Spleen (tissue), 11 donors: ENCODE results near the gene CELA2B. TPM values are rescaled to one million over a fixed set of nuclear protein-coding genes. Genes with fewer than 3 reads are reported as not detected.
"Not testable (repeated sequence)": the region's sequence is repeated elsewhere in the genome, so short reads cannot be mapped to it uniquely, and the experiment has no call there.

Experiments used
- DNase-seq: peaks from one replicate; pipeline ENCODE4 v3.0.0-alpha.2; 2020
- H3K27ac ChIP-seq, 8 donors: fragments of 200-600 bp; sonication (generic) in 7 of 8; 1 replicate in 4 of 8; 2 replicates in 4 of 8; pipeline versions ENCODE4 v1.5.0 to v1.8.0; 2016 to 2021; ENCODE audit warnings: inconsistent platforms in 4 of 8, mild to moderate bottlenecking in 4 of 8, moderate library complexity in 1 of 8
- H3K27me3 ChIP-seq, 7 donors: fragments of 200-600 bp; sonication (generic) in 6 of 7; replicated peaks in 1 of 7; 1 replicate in 4 of 7; 2 replicates in 3 of 7; pipeline versions ENCODE4 v1.5.0 to v1.8.0; 2016 to 2021; ENCODE audit warnings: inconsistent platforms in 3 of 7, mild to moderate bottlenecking in 1 of 7
- H3K36me3 ChIP-seq, 6 donors: fragments of 200-600 bp; sonication (generic) in 5 of 6; 1 replicate in 4 of 6; 2 replicates in 2 of 6; pipeline versions ENCODE4 v1.5.0 to v1.8.0; 2016 to 2021; ENCODE audit warnings: inconsistent platforms in 2 of 6
- H3K4me1 ChIP-seq, 6 donors: fragments of 200-600 bp; sonication (generic) in 5 of 6; 1 replicate in 3 of 6; 2 replicates in 3 of 6; pipeline versions ENCODE4 v1.5.0 to v1.8.0; 2016 to 2021; ENCODE audit warnings: inconsistent platforms in 3 of 6
- H3K4me3 ChIP-seq, 8 donors: fragments of 200-600 bp; sonication (generic) in 7 of 8; 1 replicate in 4 of 8; 2 replicates in 4 of 8; pipeline versions ENCODE4 v1.5.0 to v1.8.0; 2016 to 2021; ENCODE audit warnings: inconsistent platforms in 4 of 8, mild to moderate bottlenecking in 4 of 8, moderate library complexity in 2 of 8
- H3K9me3 ChIP-seq, 8 donors: fragments of 200-600 bp; sonication (generic) in 7 of 8; 1 replicate in 4 of 8; 2 replicates in 4 of 8; pipeline versions ENCODE4 v1.5.0 to v1.8.0; 2016 to 2021; ENCODE audit warnings: inconsistent platforms in 4 of 8
- POLR2A ChIP-seq, 3 donors: fragments of 450-650 bp; IDR thresholded peaks; one replicate each; pipeline ENCODE4 v1.5.1; 2017; ENCODE audit warnings: antibody characterized with exemption in 3 of 3, mild to moderate bottlenecking in 1 of 3
- POLR2AphosphoS5 ChIP-seq, 3 donors: sonication (generic); formaldehyde crosslinking; IDR thresholded peaks; one replicate each; pipeline ENCODE4 v1.5.1; 2017; ENCODE audit warnings: antibody characterized with exemption in 3 of 3
- WGBS, 5 donors: extraction: QIAGEN DNeasy Blood & Tissue Kit in 3 of 5; methylation state at CpG; one replicate each; pipeline versions ENCODE4 v1.1.5 to v1.1.7; 2013 to 2018; 5-methylcytosine and 5-hydroxymethylcytosine counted together
- intact Hi-C: fragments of 100-400 bp; cut with DNase I; formaldehyde crosslinking; loops from one replicate; pipeline ENCODE4 v1.15.0; 2023; ENCODE audit warnings: low total_unique reads
- polyA plus RNA-seq, 3 donors: library from polyadenylated mRNA; stranded (reverse); fragments of 200-250 nt; gene quantifications; one replicate each; pipeline ENCODE4 v1.2.1, GENCODE V29; 2013
- total RNA-seq, 7 donors: library from RNA; depleted of rRNA in 3 of 7; stranded (reverse); fragments of >200 nt in 3 of 7; fragmentation: NEBNext Ultra II Directional in 4 of 7; extraction: Animal tissue kit (Norgen Biotek cat#: 25700) in 4 of 7; gene quantifications; one replicate each; pipeline versions ENCODE4 v1.1.0 to v1.2.1, GENCODE V29; 2016 to 2021
- TF ChIP-seq, protein P1 (sequence below), 11 experiments: fragments of 200-600 bp in 7 of 11; fragments of 450-650 bp in 4 of 11; sonication (generic) in 4 of 11; IDR thresholded peaks in 8 of 11; conservative IDR thresholded peaks in 3 of 11; 1 replicate in 7 of 11; 2 replicates in 4 of 11; pipeline versions ENCODE4 v1.4.0 to v1.8.0; 2016 to 2021; ENCODE audit warnings: antibody characterized with exemption in 11 of 11, inconsistent platforms in 4 of 11, mild to moderate bottlenecking in 1 of 11
- donor health status: healthy with polysubstance abuse.
- donor health status: DM: no; HTN: no; CAD: no; lungs with moderate emphysema.
- donor health status: DM: no; HTN: no; CAD: no.
- donor health status: Bipolar disorder and iron deficiency.
- donor health status: healthy.
- donor health status: DM: no; HTN: no; CAD: no.
- donor health status: DM: yes; HTN: yes; CAD: no.

The CELA2B gene
- total and polyA plus RNA-seq, 10 donors = 0.14 TPM; not detected in 9

DNA sequence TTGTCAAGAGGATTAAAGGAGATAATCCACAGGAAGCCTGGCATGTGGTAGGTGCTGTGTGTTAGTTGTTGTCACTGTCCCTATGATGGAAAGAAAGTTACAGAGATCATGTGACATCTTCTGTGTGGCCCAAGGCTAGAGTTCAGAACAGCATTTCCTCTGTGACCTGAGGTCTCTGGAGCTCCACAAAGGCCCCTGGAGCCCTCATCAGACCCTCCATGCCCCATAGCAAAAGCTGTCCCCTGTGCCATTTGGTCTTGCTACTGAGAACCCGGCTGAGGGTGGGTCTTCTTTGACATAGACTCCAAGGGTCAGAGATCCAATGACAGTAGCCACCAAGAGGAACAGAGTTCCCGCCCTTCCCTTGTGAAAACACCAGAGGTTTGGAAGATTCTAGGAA is 8.1 kb downstream of the CELA2B start:
- H3K9me3 ChIP-seq = no peaks in the 10 kb centered on the region
- no peak for DNase-seq
- H3K27me3 ChIP-seq = no peaks in the 10 kb centered on the region
- TF ChIP-seq, protein P1, sequence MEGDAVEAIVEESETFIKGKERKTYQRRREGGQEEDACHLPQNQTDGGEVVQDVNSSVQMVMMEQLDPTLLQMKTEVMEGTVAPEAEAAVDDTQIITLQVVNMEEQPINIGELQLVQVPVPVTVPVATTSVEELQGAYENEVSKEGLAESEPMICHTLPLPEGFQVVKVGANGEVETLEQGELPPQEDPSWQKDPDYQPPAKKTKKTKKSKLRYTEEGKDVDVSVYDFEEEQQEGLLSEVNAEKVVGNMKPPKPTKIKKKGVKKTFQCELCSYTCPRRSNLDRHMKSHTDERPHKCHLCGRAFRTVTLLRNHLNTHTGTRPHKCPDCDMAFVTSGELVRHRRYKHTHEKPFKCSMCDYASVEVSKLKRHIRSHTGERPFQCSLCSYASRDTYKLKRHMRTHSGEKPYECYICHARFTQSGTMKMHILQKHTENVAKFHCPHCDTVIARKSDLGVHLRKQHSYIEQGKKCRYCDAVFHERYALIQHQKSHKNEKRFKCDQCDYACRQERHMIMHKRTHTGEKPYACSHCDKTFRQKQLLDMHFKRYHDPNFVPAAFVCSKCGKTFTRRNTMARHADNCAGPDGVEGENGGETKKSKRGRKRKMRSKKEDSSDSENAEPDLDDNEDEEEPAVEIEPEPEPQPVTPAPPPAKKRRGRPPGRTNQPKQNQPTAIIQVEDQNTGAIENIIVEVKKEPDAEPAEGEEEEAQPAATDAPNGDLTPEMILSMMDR (IDR thresholded peaks at IDR 0.05 in 8 of 11, conservative IDR thresholded peaks at IDR 0.05 in 3 of 11) = no peak
- TF ChIP-seq POLR2AphosphoS5 (IDR thresholded peaks at IDR 0.05) (no peak), POLR2A (IDR thresholded peaks at IDR 0.05) (no peak)
- no peaks in the 10 kb centered on the region for H3K4me1 ChIP-seq
- peaks cover 0 to 27% (median 0%) of the 10 kb centered on the region in 6 donors for H3K36me3 ChIP-seq
- intact Hi-C loops = no loop called here
- WGBS, 5 donors = 85 to 94% (median 92%) methylated on average over 2 of the region's 2 CpGs
- no peak overlapping the region for H3K27ac ChIP-seq
- H3K4me3 ChIP-seq = no peak overlapping the region

DNA sequence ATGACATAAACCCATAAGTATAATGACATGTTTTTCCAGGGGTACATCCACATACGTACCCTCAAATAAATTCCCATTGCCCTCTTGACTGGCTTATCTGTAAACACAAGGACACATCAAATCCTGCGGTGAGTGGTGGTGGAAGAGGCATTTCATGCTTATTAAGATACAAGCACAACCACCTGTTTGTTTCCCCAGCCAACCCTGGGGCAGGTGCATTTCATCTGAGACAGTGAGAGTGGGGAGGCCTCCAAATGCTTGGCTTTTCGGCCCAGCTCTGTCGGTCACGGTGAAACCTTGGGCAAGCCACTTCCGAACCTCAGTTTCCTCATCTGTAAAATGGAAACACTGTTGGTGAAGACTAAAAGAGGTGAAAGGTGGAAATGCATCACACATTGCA is 8.5 kb downstream of the CELA2B start:
- WGBS, 5 donors = 84 to 95% (median 90%) methylated on average over 6 of the region's 6 CpGs
- DNase-seq, intact Hi-C loops: not testable (repeated sequence)

DNA sequence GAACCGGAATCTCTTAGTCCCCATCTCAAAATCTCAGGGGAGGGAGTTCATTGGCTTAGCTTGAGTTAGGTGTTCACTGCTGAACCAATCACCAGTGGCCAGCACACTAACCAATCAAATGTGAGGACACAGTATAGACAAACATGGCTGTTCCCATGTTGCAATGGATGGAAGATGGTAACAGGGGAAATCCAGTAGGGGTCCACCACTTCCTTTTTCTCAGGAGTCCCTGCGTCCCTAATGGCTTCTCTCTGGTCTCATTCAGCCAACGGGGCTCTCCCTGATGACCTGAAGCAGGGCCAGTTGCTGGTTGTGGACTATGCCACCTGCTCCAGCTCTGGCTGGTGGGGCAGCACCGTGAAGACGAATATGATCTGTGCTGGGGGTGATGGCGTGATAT is 9.7 kb downstream of the CELA2B start:
- Histone ChIP-seq H3K4me1 (no peaks in the 10 kb centered on the region), H3K27ac (no peak overlapping the region), H3K27me3 (no peaks in the 10 kb centered on the region), H3K9me3 (no peaks in the 10 kb centered on the region), H3K4me3 (no peak overlapping the region), H3K36me3 (peaks cover 0 to 32% (median 0%) of the 10 kb centered on the region in 6 donors)
- no peak for DNase-seq
- 85 to 88% (median 88%) methylated on average over 6 of the region's 6 CpGs for WGBS, 5 donors
- intact Hi-C loops = no loop called here
- TF ChIP-seq POLR2A (IDR thresholded peaks at IDR 0.05) = no peak
- TF ChIP-seq, protein P1 (IDR thresholded peaks at IDR 0.05 in 8 of 11, conservative IDR thresholded peaks at IDR 0.05 in 3 of 11) = no peak
- no peak for TF ChIP-seq POLR2AphosphoS5 (IDR thresholded peaks at IDR 0.05)

More for the DNA sequence above, 8.5 kb downstream of the CELA2B start:
- not testable (repeated sequence) for H3K27me3 ChIP-seq, H3K27ac ChIP-seq, H3K4me1 ChIP-seq, H3K9me3 ChIP-seq, H3K4me3 ChIP-seq
- H3K36me3 ChIP-seq = peaks cover 0 to 27% (median 0%) of the 10 kb centered on the region in 6 donors

DNA sequence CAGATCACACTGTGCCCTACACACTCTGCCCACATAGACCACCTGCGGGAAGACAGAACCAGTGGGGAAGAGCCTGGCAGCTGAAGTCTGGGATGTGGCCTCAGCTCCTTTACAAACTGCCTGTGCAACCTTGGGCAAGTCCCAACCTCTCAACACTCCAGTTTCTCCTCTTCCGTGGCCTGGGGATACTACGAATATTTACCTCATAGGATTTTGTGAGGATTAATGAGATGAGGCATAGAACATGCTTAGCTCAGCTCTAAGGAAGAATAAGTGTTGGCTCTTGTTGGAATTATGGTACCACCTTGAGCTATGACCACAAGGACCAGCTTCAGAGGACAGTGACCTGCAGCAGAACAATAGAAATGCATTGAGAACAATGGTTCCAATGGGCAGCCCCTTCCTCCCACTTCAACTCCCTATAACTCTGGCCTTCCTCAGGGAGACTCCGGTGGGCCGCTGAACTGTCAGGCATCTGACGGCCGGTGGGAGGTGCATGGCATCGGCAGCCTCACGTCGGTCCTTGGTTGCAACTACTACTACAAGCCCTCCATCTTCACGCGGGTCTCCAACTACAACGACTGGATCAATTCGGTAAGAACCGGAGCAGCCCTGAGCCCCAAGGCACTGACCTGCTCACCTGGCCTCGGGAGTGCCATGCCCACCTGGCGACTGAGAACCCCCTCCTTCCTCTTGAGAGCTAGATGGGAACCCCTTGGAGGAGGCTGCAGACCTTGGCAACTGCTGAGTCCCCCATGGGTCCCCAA is 11.1 kb downstream of the CELA2B start:
- 96 to 98% (median 97%) methylated on average over 16 to 17 of the region's 17 CpGs for WGBS, 5 donors
- H3K27me3 ChIP-seq, intact Hi-C loops, DNase-seq, H3K27ac ChIP-seq, H3K4me3 ChIP-seq, H3K9me3 ChIP-seq, H3K4me1 ChIP-seq: not testable (repeated sequence)
- H3K36me3 ChIP-seq = peaks cover 0 to 46% (median 6%) of the 10 kb centered on the region in 6 donors

DNA sequence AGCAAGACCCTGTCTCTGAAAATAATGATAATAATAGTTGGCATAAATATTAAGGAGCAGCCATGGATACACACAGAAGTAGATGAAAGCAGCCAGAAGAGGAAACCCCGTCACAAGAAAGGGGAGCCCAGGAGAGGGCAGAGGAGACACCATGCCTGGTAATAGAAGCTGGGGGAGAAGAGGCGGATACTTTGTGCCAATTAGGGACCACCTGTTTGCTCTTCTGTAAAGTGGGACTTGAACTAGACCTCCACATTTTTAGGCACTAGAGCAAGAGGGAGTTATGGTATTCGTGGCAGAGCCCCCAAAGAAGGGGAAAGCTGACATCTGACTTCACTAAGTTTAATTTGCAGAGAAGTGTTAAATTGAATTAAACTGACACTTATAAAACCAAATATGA is 12.5 kb downstream of the CELA2B start:
- intact Hi-C loops = no loop called here
- peaks cover 0 to 5% (median 0%) of the 10 kb centered on the region in 6 donors for H3K4me1 ChIP-seq
- TF ChIP-seq POLR2AphosphoS5 (IDR thresholded peaks at IDR 0.05) (no peak), POLR2A (IDR thresholded peaks at IDR 0.05) (no peak)
- TF ChIP-seq, protein P1 (IDR thresholded peaks at IDR 0.05 in 8 of 11, conservative IDR thresholded peaks at IDR 0.05 in 3 of 11) = no peak
- no peaks in the 10 kb centered on the region for H3K27me3 ChIP-seq
- DNase-seq = no peak
- peaks cover 0 to 60% (median 17%) of the 10 kb centered on the region in 6 donors for H3K36me3 ChIP-seq
- H3K9me3 ChIP-seq = no peaks in the 10 kb centered on the region
- WGBS, 5 donors = 88 to 94% (median 89%) methylated on average over 3 of the region's 3 CpGs
- H3K4me3 ChIP-seq = no peak overlapping the region
- no peak overlapping the region for H3K27ac ChIP-seq
